ENCODE data around the gene HOXC9.
A peak's percentile ranks its signal among the peaks of the same experiment; 100 is the strongest.

The HOXC9 gene

DNA sequence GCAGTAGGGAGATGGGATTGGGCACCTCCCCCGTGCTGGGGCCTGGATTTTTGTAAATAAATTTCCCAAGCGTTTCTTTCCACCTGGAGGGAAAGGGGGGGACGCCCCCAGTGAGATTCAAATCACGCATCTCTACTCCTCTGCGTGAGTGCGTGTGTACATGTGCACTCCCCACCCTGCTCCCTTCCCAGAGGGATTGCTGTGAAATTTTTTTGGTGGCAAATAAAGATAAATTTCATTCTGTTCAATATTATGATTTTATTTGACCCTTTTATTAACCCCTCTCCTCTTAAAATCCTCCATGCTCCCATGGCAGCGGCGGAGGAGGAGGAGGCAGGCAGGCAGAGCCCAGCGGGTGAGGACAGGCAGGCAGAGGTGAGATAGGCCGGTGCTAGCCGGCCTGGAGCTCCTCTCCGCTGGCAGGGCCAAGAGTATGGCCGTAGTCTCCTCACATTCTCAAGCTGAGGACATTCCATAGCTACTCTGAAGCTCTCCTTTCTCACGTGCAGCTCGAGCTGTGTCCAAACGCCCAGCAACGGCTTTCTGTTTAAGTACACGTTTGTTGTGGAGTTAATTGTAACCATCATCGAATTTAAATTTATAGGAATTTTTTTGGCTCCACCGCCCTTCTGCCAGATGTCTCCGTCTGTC is 23.7 kb upstream of the HOXC9 start:
- DNase-seq (ENCODE audit: low read depth in 2 of 2), result no peak

DNA sequence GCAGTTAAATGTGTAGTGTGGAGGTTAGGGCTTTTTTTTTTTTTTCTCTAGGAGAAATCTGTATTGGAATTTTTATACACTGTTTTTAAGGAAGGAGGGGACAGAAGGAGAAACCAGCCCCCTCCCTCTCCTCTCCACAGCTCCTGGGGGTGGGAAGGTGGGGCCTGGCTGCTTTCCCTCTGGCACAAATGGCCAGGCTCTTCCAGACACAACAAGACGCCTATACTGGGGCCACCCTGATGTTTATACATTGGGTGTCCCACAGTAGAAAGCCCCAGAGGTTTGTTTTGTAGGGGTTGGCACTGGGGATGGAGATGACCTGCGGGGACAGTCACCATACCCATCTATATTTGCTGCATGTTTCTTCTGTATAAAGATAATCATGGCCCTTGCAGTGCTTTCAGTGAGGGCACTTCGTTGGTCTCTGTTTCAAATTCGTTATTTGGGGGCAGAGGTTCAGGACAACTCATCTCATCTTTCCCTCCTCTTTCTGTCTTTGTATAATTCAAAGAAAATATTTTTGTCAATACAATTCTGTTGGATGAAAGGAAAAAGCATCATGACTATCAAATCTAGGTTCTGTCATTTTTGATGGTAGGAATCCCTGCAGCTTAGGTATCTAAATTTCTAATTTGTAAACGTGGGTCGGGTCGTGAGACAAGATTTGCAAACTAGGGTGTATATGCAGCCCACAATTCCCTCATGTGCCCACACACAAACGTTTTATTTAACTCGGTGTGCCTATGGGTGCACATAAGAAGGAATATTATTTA is 23.0 kb upstream of the HOXC9 start:
- DNase-seq (ENCODE audit: low read depth in 2 of 2), result no peak

DNA sequence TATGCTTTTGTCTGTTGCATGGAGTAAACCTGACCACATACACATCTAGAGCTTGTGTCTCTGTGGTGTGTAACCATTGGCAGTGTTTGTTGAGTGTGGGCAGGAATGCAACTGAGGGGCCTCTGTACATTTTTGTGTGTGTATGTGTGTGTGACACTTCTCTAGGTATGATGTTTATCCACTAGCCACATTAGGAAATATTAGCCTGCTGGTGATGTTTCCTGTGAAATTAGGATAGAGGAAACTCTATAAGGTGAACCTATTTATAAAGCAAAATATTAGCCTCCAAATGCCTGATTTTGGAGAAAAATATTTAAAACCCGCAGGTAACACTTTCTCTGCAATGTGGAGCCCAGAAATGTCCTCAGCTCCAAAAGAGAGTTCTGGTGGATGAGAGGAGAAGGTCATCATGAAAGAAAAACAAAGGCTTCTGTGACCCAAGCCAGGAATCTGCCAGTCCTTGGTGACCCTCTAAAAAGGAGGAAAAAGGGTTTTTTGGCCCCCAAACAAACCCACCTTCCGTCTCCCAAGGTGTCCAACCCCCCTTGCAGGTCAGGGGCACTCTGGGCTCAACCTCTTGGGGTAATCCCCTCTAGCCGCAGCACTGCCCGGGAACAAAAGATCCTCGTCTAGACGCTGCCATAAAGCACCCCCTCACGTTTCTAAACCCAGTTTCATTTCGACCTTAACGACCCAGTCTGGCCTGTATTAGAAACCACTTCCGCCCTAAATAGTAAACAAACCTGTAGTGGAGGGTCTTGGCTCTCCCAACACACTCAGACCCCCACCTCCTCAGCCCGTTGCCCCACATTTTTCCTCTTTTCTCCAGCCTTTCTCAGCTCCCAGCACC is 22.1 kb upstream of the HOXC9 start:
- no peak for DNase-seq (ENCODE audit: low read depth in 2 of 2)

DNA sequence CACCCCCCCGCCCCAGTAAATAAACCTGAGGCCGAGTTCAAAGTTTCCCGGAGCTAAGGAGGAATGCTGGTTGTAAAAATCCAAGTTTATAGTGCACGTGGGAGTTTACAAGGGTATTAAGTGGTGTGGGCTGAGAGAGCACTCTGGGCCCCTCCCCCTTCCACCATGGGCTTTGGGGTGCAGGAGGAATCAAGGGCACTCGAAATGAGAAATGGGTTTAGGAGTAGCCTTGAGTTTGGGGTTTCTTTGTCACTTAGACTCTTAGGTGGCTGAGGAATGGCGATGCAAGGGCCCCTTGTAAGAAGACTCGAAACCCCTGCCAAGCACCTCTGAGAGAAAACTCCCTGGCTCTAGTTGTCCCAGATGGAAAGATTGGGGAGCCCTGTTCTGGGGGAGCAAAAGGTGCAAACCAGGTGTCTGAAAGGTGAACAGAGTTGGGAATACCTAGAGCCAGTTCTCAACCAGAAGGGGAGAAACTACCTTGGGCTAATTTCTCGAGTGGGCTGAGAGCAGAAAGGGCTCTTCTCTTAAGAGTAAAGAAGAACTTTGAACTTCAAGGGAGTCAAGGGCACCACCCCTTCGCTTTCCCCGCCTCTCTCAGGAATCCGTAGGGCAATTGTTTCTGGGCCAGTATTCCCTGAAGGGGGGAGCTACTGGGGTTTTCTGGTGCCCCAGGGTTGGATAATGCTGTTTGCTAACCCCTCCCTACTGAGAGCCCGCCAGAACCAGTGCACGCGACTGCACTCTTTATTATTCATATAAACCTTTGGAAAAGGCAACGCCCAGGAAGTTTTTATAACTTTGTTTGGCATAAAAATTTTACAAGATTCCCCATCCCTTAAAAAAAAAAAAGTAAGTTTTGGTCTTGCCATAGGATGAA is 21.2 kb upstream of the HOXC9 start:
- no peak for DNase-seq (ENCODE audit: low read depth in 2 of 2)

DNA sequence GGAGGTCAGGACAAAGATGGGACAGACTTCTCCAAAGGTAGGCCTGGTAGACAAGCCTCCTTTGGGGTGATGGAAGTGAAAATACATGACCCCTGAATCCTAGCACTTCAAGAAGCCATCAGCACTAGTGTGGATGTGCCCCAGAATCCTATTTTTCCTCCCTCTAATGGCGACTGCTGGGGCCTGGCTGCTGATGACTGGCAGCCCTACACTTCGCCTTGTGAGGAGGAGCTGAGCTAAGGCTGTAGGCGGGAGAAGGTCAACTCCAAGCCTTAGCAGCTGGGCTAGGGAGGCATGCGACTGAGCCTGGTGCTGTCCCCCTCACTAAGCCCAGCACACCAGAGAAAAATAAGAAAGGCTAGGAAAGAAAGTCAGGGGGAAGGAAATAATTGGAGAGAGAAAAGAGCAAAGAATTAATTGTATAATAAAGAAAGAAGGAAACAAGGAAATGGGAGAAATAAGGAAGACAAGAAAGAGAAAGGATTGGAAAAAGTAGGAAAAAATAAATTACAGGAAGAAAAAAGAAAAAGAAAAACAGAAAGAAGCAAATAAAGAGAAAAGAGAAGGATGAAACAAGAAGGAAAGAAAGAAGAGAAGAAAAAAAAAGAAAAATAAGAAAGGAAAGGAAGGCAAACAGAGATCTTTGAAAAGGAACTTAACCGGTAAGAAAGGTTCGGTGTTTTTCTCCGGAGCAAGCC is 19.7 kb upstream of the HOXC9 start:
- no peak for DNase-seq (ENCODE audit: low read depth in 2 of 2)

DNA sequence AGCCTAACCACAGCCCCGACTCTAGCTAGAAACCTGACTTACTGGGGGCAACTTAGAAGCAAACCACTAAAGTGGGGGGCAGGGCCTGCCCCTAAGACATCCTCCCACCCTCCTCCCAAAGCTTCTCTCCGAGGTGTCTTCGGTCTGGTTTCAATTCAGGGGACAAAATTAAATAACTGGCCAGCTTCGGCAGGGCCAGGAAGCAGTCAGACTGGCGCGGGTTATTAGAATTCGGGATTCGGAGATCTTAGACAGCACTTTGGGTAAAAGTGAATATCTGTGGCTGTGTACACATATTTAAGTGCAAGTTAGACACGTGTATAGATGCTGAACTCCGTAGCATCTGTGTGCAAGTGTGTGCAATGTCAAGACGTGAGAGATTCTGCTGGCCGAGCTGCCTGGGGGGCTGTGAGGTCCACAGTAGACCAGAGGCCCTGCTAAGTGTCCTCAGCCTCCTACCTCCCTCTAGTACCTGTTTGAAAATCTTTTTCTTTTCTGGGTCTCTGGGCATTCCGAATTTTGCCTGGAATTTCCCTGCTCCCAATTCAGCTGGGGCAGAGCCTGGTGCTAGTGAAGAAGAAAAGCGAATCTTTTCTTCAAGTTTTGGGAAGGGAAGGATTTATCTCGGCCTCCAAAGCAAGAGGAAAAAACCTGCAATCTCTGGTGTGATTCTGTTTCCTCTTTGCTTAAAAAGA is 19.0 kb upstream of the HOXC9 start:
- DNase-seq (ENCODE audit: low read depth in 2 of 2), result no peak

DNA sequence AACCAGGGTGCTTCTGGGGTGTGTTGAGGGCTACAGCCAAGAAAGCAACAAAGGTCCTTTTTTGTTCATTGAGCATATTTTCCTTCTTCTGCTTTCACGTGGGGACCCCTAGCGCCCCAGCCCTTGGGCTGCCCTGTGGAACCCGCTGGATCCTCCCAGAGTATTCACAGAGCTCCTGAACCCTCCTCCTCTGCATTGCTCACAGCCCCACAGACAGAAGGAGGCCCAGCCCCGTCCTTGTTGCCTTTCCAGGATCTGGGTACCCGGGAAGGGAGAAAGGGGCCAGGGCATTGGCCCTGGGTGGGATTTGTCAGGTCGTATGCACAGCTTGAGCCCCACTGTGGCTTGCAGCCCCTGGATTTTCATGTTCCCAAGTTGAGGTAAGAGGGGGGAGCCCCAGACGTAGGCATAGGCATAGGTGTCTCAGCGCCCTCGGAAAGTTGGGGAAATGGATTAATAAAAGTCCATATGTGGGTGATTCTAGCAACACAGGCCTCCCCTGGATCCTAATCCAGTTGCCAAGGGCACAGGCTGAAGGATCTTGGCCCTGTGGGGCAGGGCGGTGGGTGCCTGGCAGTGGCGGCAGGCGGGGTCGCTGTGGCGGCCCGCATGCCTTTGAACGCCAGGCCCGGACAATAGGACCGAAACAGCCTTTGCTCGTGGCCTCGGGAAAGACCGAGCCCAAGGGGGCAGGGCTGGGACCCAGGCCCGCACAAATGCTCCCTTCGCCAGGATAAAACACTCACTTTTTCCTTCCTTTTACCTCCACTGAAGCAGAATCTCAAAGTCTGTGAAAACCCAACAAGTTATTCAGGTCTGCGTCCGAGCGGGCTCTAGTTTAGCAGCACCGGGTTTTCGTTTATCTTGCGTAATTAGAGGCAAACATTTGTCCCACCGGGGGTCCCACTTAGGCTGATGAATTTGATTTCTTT is 18.1 kb upstream of the HOXC9 start:
- no peak for DNase-seq (ENCODE audit: low read depth in 2 of 2)

DNA sequence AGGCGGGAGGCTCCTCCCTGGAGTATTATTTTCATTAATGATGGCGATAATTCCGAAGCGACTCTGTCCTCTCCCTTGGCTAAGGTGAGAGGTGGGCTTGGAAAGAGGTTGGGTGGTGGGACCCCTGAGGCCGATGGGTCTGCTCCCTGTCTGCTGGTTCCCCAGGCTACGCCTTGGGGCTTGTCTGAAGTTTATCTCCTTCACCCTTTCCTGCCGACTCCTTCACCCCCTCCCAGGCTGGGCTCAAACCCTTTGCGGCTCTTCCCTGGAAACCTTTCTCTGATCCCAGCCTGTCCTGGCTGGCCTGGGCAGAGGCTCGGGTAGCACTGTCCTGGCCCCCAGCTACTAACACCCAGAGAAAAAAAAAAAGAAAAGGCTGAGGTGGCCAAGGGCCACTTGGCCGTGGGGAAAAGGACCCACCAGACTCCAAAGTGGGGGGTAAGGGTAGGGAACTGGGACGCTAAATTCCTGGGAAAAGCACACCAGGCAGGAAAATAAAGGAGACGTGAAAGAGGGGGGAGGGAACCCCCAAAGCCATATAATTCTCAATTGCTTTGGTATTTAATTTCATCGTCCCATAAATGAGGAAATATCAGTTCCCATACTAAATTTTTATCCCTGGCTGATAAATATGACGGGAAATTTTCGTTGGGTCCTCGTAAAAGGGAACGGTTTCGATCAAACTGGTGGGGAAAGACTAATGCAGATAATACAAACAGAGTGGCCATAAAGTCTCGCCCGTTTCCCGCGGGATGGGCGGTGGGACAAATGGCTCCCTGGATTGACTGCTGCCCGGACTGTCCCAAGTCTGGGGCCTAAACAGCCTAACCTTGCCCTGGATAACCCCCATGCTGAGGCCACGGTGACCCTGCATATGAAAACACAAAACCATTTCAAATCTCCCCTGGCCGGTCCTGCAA is 17.1 kb upstream of the HOXC9 start:
- no peak for DNase-seq (ENCODE audit: low read depth in 2 of 2)

DNA sequence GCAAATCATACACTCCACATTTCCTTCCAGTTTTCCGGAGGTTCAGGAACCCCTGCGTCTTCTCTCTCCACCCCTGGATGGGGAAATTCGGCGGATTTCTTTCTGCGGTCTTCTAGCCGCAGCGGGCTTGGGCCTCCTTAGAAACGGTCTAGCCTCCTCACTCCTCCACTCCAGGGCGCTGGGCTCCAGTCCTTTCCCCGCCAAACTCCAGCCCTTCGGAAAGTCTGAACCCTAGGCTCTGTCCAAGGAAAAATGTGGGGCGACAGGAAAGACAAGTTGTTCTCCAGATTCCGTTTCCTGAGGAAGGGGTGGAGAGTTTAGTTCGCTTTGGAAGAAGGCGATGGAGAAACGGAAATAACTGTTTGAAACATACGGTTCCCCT is 16.4 kb upstream of the HOXC9 start:
- no peak for DNase-seq (ENCODE audit: low read depth in 2 of 2)

DNA sequence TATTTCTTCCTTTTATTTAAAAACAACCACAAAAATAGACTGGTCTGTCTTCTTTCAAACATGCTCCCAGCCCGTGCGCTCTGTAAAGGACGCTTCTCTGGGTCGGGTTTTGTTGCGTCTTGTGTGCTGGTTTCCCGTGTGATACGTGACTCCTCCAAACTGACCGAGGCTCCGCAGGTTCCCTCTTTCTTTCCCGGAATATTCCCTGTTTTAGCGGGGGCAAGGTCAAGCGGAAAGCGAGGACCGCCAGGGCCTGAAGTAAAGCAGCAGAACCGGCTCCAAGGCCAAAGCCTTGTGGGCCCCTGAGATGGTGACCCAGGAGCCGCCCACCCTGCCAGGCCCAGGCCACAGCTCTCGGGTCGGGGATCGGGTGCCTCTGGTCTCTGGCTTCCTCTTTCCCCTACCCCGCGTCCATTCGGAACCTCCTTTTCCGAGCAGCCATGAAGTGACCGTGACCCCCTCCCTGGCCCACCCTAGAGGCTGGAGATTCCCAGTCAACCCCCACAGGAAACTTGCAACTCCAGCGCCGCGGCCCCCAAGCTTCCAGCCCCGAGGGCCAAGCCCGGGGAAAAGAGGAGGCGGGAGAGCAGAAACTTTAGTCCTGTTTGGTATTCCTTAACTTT is 15.9 kb upstream of the HOXC9 start:
- DNase-seq (ENCODE audit: low read depth in 2 of 2), result no peak

DNA sequence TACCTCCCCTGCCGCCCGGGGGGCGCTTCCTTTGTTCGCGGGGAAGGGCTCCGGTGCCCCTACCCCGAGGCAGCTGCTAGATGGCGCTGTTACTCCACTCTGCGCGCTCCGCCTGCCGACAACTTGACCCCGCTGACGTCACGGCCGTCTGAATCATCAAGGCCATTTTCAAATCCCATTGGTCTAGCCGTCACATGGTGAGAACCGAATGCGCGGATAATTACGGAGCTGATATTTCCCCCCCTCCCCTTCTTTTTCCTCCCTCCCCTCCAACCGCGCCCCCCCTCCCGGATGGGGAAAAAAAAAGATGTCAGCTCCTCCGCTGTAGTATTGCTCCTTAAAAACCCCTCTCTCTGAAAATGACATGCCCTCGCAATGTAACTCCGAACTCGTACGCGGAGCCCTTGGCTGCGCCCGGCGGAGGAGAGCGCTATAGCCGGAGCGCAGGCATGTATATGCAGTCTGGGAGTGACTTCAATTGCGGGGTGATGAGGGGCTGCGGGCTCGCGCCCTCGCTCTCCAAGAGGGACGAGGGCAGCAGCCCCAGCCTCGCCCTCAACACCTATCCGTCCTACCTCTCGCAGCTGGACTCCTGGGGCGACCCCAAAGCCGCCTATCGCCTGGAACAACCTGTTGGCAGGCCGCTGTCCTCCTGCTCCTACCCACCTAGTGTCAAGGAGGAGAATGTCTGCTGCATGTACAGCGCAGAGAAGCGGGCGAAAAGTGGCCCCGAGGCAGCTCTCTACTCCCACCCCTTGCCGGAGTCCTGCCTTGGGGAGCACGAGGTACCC is 14.9 kb upstream of the HOXC9 start, which contains the start of gene HOXC10:
Gene HOXC10, plus strand, starts transcription at position 246 of the 791 bp plus-strand sequence. Its CDS starts 114 bp downstream, at position 360.
- DNase-seq (ENCODE audit: low read depth in 2 of 2), result peak; percentile 41 to 64

DNA sequence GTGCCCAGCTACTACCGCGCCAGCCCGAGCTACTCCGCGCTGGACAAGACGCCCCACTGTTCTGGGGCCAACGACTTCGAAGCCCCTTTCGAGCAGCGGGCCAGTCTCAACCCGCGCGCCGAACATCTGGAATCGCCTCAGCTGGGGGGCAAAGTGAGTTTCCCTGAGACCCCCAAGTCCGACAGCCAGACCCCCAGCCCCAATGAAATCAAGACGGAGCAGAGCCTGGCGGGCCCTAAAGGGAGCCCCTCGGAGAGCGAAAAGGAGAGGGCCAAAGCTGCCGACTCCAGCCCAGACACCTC is 14.3 kb upstream of the HOXC9 start:
- DNase-seq (ENCODE audit: low read depth in 2 of 2), result no peak

DNA sequence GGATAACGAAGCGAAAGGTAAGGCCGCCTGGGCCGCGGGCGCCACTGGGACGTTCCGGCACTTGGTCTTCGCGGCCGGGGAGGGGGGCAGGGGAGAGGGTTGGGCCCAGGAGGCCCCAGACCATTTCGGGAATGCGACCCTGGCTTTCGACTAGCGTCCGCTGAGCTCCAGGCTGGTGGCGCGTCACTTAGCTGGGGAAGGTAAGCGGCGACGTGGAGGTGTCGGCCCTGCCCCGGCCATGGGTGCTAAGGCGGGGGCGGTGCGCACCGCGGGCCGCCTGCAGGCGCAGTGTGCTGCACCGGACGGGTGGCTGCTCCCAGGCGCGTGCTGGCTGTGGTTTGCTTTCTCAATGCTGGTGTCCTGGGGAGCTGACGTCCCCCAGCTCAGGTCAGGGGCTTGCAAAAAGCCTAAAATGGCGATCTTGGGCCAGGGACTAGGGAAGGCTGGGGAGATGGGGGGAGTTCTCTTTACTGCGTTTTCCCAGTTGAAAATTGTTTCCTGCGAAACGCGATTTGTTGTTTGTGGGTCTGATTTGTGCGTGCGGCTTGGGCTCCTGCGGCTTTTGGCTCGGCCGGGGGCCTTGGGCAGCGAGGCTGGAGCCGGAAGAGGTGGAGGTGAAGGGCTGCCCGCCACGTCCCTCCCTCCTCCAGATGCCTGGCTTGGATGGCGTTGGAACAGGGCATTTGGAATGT is 13.8 kb upstream of the HOXC9 start:
- no peak for DNase-seq (ENCODE audit: low read depth in 2 of 2)

DNA sequence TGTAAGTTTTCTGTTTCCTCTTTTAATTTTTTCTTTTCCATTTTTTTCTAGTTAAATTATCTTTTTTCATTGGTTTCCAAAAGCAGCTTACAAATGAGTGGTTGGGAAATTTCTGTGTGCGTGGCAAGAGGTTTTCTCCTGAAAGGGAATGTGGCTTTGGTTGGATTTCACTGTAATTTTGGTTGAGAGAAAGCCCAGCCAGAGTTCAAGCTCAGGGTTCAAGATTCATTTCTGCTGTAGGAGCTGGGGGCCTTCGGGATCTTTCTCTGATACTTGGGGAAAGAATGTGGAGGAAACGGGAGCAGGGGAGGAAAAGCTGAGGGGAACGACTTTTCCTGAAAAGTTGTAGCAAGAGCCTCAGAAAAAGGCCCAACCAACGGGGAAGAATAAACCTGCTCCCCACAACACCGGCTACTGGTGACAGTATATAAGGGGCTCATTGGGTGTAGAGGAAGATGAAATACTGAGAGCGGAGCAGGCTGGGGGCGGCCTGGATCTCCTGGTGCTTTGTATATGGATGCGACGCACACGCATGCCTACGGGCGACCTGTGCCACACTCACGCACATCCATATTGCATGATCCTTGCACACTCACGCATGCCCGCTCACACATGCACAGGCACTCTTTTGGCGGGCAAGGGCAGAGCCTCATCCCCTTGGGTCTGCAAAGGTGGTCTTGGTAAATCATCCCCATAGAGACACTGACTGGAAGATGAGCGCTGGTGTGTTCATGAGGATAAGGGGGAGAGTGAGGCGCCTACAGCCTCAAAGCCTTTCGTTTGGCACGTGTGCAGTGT is 13.1 kb upstream of the HOXC9 start:
- no peak for DNase-seq (ENCODE audit: low read depth in 2 of 2)

DNA sequence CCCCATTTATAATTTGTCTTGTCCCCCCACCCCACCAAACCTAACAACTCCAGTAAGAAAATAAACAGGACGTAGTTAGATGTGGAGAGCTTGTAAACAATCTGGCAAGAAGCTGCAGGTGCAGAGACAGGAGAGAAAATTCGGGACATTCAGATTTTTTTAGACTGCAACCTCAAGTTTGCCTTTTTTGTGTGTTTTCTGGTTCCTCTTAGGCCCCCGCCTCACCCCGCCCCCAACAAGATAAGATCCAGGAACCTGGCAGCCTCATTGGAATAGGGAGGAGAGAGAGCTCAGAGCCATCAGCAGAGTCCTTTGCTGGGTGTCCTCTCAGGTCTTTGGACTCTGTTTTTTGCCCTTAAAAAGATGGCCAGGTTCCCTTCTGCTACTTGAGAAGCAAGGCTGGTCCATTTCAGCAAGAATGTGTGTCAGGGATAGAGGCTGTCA is 12.2 kb upstream of the HOXC9 start:
- no peak for DNase-seq (ENCODE audit: low read depth in 2 of 2)

Measured in stimulated activated CD8-positive, alpha-beta memory T cell treated with anti-CD3 and anti-CD28 coated beads, Interleukin-15, amount 100 ng/mL, for 4 hours (primary cell).